ENCODE data around the gene TRAF6. TPM values are rescaled to one million over a fixed set of nuclear protein-coding genes. Genes with fewer than 3 reads are reported as not detected.

TRAF6 gene
- total RNA-seq, 1 experiment from 2014 or later, result 10.9 TPM

DNA sequence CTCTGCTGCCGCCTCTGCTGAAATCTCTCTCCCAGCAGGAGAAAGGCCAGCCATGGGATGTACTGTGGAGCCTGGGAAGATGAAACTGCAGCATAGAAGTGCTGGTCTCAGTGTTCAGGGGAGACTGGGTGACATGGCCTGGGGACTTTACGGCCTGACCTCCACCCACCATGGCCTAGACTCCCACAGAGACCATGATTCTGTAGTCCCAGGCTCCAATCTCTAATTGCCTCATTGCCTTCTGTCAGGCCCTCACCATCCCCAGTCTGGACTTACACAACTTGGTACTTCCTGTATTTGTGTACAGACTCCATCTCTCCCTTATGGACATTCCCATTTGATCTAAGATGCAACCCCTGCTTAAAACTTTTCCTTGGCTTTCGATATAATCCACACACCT lies 43.1 kb downstream of the TRAF6 start:
- no peaks in the 10 kb centered on the region for H3K27me3 ChIP-seq (replicated peaks; ENCODE audit: control insufficient read depth, insufficient read depth, low read length)
- no peaks in the 10 kb centered on the region for H3K9me3 ChIP-seq
- ChIA-PET CTCF (interaction anchor here (1.3 kb wide), 1 partner anchor 12 kb away, joined by 5 read pairs; no protein-coding TSS in a partner anchor), POLR2A (no interaction called here)
- H3K4me1 Mint-ChIP-seq (ENCODE audit: low read depth, unreplicated experiment), result peaks cover 10% of the 10 kb centered on the region
- no peak overlapping the region for H3K4me3 ChIP-seq (ENCODE audit: low read depth, low read length)
- no peak overlapping the region for H3K27ac Mint-ChIP-seq (ENCODE audit: unreplicated experiment)
- no peak overlapping the region for H3K4me3 Mint-ChIP-seq (ENCODE audit: unreplicated experiment)
- no peaks in the 10 kb centered on the region for H3K36me3 Mint-ChIP-seq (ENCODE audit: insufficient read depth, unreplicated experiment)
- DNase-seq, result no peak
- no TSS peak for BruUV-seq (replicated peaks)
- H3K4me1 ChIP-seq, result peaks cover 5% of the 10 kb centered on the region; the same call in 1 of the 2 replicates
- intact Hi-C loops (cut with micrococcal nuclease; ENCODE audit: unreplicated experiment), result no loop called here
- TF ChIP-seq, protein P1, sequence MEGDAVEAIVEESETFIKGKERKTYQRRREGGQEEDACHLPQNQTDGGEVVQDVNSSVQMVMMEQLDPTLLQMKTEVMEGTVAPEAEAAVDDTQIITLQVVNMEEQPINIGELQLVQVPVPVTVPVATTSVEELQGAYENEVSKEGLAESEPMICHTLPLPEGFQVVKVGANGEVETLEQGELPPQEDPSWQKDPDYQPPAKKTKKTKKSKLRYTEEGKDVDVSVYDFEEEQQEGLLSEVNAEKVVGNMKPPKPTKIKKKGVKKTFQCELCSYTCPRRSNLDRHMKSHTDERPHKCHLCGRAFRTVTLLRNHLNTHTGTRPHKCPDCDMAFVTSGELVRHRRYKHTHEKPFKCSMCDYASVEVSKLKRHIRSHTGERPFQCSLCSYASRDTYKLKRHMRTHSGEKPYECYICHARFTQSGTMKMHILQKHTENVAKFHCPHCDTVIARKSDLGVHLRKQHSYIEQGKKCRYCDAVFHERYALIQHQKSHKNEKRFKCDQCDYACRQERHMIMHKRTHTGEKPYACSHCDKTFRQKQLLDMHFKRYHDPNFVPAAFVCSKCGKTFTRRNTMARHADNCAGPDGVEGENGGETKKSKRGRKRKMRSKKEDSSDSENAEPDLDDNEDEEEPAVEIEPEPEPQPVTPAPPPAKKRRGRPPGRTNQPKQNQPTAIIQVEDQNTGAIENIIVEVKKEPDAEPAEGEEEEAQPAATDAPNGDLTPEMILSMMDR (IDR thresholded peaks at IDR 0.05; ENCODE audit: insufficient read depth in 1 of 2, low read depth in 1 of 2, low read length in 1 of 2, severe bottlenecking in 1 of 2, unreplicated experiment in 1 of 2), result no peak
- peaks cover 2% of the 10 kb centered on the region for H3K27me3 Mint-ChIP-seq (ENCODE audit: insufficient read depth, unreplicated experiment)
- H3K36me3 ChIP-seq (ENCODE audit: control insufficient read depth, insufficient read depth, low read length), result no peaks in the 10 kb centered on the region
- H3K9me3 Mint-ChIP-seq (ENCODE audit: unreplicated experiment), result no peaks in the 10 kb centered on the region

DNA sequence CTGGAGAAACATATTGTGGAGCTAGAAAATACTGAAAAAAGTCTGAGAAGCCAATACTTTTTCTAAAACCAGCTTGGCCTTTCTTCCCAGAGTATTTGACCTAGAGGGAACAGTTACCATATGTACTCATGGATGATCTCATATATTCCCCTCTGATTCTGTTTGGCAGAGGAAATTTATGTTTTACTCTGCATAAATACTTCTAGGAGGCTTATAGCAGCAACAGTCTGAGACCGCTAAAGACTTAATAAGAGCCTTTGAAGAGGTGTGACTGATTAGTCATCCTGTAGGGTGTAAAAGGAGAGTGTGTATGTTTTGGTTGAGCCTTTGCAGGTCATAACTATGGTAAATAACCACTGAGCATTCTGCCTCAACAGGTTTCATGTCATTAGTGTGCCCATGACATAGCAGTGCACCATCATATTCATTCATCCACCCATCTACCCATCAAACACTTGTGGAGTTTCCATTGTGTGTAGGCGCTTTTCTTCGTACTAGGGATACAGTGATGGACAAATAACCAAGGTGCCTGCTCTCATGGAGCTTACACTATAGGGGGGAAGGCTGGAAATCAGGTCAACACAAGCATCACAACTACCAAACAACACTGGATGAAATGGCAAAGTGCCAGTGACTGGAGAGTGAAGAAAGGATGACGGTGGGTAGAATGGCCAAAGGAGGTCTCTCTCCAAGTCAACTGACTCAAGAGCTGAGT lies 44.5 kb downstream of the TRAF6 start:
- Histone ChIP-seq H3K9me3 (no peaks in the 10 kb centered on the region), H3K4me1 (peaks cover 5% of the 10 kb centered on the region; the same call in 1 of the 2 replicates), H3K27me3 (replicated peaks; ENCODE audit: control insufficient read depth, insufficient read depth, low read length) (no peaks in the 10 kb centered on the region), H3K4me3 (ENCODE audit: low read depth, low read length) (no peak overlapping the region), H3K36me3 (ENCODE audit: control insufficient read depth, insufficient read depth, low read length) (no peaks in the 10 kb centered on the region)
- no TSS peak for BruUV-seq (replicated peaks)
- peaks cover 10% of the 10 kb centered on the region for H3K4me1 Mint-ChIP-seq (ENCODE audit: low read depth, unreplicated experiment)
- intact Hi-C loops (cut with micrococcal nuclease; ENCODE audit: unreplicated experiment), result no loop called here
- DNase-seq, result no peak
- H3K27ac Mint-ChIP-seq (ENCODE audit: unreplicated experiment), result no peak overlapping the region
- H3K27me3 Mint-ChIP-seq (ENCODE audit: insufficient read depth, unreplicated experiment), result no peaks in the 10 kb centered on the region
- TF ChIP-seq, protein P1 (IDR thresholded peaks at IDR 0.05; ENCODE audit: insufficient read depth in 1 of 2, low read depth in 1 of 2, low read length in 1 of 2, severe bottlenecking in 1 of 2, unreplicated experiment in 1 of 2), result no peak
- H3K9me3 Mint-ChIP-seq (ENCODE audit: unreplicated experiment), result no peaks in the 10 kb centered on the region
- H3K36me3 Mint-ChIP-seq (ENCODE audit: insufficient read depth, unreplicated experiment), result no peaks in the 10 kb centered on the region
- CTCF ChIA-PET, result no interaction called here
- POLR2A ChIA-PET, result no interaction called here
- no peak overlapping the region for H3K4me3 Mint-ChIP-seq (ENCODE audit: unreplicated experiment)

DNA sequence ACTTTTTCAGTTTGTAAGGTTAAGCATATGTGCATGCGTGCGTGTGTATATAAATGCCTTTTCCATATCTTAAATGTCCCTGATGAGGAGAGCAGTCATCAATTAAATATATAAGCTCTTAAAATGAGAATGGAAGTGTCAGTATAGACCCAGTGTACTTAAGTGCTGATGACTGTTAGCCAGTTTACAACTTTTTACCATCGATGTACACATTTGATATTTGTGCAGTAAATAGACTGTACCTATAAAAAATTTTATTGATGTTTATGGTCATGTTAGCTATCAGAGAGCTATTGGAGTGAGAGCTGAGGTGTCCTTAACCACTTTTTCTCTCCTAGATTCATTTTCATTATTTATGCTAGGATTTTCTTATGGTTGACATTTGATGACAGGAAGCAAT lies 45.4 kb downstream of the TRAF6 start:
- no peaks in the 10 kb centered on the region for H3K9me3 ChIP-seq
- Mint-ChIP-seq H3K27ac (ENCODE audit: unreplicated experiment) (no peak overlapping the region), H3K4me3 (ENCODE audit: unreplicated experiment) (no peak overlapping the region), H3K4me1 (ENCODE audit: low read depth, unreplicated experiment) (peaks cover 10% of the 10 kb centered on the region), H3K9me3 (ENCODE audit: unreplicated experiment) (no peaks in the 10 kb centered on the region), H3K36me3 (ENCODE audit: insufficient read depth, unreplicated experiment) (no peaks in the 10 kb centered on the region), H3K27me3 (ENCODE audit: insufficient read depth, unreplicated experiment) (no peaks in the 10 kb centered on the region)
- H3K4me1 ChIP-seq, result peaks cover 5% of the 10 kb centered on the region; the same call in 1 of the 2 replicates
- no TSS peak for BruUV-seq (replicated peaks)
- H3K27me3 ChIP-seq (replicated peaks; ENCODE audit: control insufficient read depth, insufficient read depth, low read length), result no peaks in the 10 kb centered on the region
- ChIA-PET CTCF (no interaction called here), POLR2A (no interaction called here)
- DNase-seq, result no peak
- no peak overlapping the region for H3K4me3 ChIP-seq (ENCODE audit: low read depth, low read length)
- TF ChIP-seq, protein P1 (IDR thresholded peaks at IDR 0.05; ENCODE audit: insufficient read depth in 1 of 2, low read depth in 1 of 2, low read length in 1 of 2, severe bottlenecking in 1 of 2, unreplicated experiment in 1 of 2), result no peak
- intact Hi-C loops (cut with micrococcal nuclease; ENCODE audit: unreplicated experiment), result no loop called here
- H3K36me3 ChIP-seq (ENCODE audit: control insufficient read depth, insufficient read depth, low read length), result no peaks in the 10 kb centered on the region
